Measurements from ENCODE around the gene DNAJB9.

DNA sequence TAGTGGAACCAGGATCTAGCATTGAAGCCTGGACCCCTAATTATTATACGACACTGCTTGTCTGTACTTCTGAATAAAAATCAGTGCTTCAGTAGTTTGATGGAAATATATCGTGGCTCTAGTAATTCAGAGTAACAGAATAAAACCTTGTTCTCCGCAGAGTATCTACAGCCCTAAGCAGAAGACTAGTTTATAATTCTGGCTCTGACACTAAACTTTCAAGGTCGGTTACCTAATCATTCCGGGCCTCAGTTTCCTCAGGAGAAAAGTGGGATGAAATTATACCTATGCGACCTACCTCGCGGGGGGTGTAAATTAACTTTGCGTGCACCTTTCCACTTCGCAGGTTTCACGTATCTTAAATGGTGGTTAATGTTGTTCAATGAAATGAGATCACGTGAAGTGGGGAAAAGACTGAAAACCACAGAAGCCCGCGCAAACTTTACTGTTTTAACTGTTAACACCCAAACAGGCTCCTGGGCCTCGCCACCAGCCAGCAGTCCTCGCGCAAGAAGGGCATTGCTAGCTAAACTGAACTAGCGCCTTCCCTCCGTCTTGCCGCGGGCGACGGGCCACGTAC is 783 bp upstream of the DNAJB9 start:
- TF ChIP-seq, protein P1, sequence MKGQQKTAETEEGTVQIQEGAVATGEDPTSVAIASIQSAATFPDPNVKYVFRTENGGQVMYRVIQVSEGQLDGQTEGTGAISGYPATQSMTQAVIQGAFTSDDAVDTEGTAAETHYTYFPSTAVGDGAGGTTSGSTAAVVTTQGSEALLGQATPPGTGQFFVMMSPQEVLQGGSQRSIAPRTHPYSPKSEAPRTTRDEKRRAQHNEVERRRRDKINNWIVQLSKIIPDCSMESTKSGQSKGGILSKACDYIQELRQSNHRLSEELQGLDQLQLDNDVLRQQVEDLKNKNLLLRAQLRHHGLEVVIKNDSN (IDR thresholded peaks at IDR 0.05) = peak; percentile 63; the same call in 1 of the 2 replicates
- TF ChIP-seq CEBPB (IDR thresholded peaks at IDR 0.05) (no peak), EGR1 (IDR thresholded peaks at IDR 0.05) (no peak), RAD21 (IDR thresholded peaks at IDR 0.05; ENCODE audit: low read depth) (no peak), TAF1 (IDR thresholded peaks at IDR 0.05; ENCODE audit: low read depth) (no peak), NFIC (IDR thresholded peaks at IDR 0.05) (no peak), TCF12 (IDR thresholded peaks at IDR 0.05; ENCODE audit: low read depth) (no peak), TEAD4 (IDR thresholded peaks at IDR 0.05) (no peak), CREB1 (IDR thresholded peaks at IDR 0.05; ENCODE audit: low read depth) (no peak), EP300 (IDR thresholded peaks at IDR 0.05; ENCODE audit: borderline replicate concordance) (no peak), YY1 (IDR thresholded peaks at IDR 0.05; ENCODE audit: low read depth) (no peak)
- TF ChIP-seq, protein P2, sequence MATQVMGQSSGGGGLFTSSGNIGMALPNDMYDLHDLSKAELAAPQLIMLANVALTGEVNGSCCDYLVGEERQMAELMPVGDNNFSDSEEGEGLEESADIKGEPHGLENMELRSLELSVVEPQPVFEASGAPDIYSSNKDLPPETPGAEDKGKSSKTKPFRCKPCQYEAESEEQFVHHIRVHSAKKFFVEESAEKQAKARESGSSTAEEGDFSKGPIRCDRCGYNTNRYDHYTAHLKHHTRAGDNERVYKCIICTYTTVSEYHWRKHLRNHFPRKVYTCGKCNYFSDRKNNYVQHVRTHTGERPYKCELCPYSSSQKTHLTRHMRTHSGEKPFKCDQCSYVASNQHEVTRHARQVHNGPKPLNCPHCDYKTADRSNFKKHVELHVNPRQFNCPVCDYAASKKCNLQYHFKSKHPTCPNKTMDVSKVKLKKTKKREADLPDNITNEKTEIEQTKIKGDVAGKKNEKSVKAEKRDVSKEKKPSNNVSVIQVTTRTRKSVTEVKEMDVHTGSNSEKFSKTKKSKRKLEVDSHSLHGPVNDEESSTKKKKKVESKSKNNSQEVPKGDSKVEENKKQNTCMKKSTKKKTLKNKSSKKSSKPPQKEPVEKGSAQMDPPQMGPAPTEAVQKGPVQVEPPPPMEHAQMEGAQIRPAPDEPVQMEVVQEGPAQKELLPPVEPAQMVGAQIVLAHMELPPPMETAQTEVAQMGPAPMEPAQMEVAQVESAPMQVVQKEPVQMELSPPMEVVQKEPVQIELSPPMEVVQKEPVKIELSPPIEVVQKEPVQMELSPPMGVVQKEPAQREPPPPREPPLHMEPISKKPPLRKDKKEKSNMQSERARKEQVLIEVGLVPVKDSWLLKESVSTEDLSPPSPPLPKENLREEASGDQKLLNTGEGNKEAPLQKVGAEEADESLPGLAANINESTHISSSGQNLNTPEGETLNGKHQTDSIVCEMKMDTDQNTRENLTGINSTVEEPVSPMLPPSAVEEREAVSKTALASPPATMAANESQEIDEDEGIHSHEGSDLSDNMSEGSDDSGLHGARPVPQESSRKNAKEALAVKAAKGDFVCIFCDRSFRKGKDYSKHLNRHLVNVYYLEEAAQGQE (IDR thresholded peaks at IDR 0.05; ENCODE audit: low read depth) = no peak
